Activated CD4-positive, alpha-beta memory T cell treated with anti-CD3 and anti-CD28 coated beads for 36 hours (primary cell): ENCODE results near the gene PIP5K1B. TPM values are rescaled to one million over a fixed set of nuclear protein-coding genes. Genes with fewer than 3 reads are reported as not detected.

ENCODE experiments used
- CTCF ChIA-PET: fragments of 350-600 bp; sonication (Branson Sonifier 250); formaldehyde crosslinking; loops from one replicate; lab custom pipeline; 2021; ENCODE audit warnings: antibody characterized with exemption, inconsistent platforms; lab: Charles Lee
- POLR2A ChIA-PET: fragments of 350-600 bp; sonication (Branson Sonifier 250); formaldehyde crosslinking; loops from one replicate; lab custom pipeline; 2021; ENCODE audit warnings: antibody characterized with exemption; lab: Charles Lee
- DNase-seq: peaks from one replicate; pipeline ENCODE4 v3.0.0-alpha.2; 2020
- H3K27ac Mint-ChIP-seq: one replicate; pipeline ENCODE4 v1.8.0; 2021; ENCODE audit warnings: mixed read lengths
- H3K27me3 Mint-ChIP-seq: one replicate; pipeline ENCODE4 v1.8.0; 2021; ENCODE audit warnings: mixed read lengths
- H3K36me3 Mint-ChIP-seq: one replicate; pipeline ENCODE4 v1.8.0; 2021; ENCODE audit warnings: mixed read lengths
- H3K4me1 Mint-ChIP-seq: one replicate; pipeline ENCODE4 v1.8.0; 2021; ENCODE audit warnings: low read depth, mixed read lengths
- H3K4me3 Mint-ChIP-seq: one replicate; pipeline ENCODE4 v1.8.0; 2021; ENCODE audit warnings: mild to moderate bottlenecking, mixed read lengths
- H3K9me3 Mint-ChIP-seq: one replicate; pipeline ENCODE4 v1.8.0; 2021; ENCODE audit warnings: mixed read lengths
- intact Hi-C: fragments of 100-400 bp; cut with micrococcal nuclease; formaldehyde crosslinking; loops from one replicate; pipeline ENCODE4 v1.15.1; 2023
- total RNA-seq, 2 experiments: library from RNA; stranded (reverse); gene quantifications; one replicate each; pipeline ENCODE4 v1.2.3, GENCODE V29; 2021

Gene PIP5K1B
- total RNA-seq, 2 experiments from 2014 or later = 1.1 to 1.6 TPM

- Mint-ChIP-seq H3K9me3 (no peaks in the 10 kb centered on the region), H3K4me1 (peaks cover under 1% of the 10 kb centered on the region), H3K36me3 (no peaks in the 10 kb centered on the region), H3K27ac (no peak overlapping the region), H3K4me3 (no peak overlapping the region), H3K27me3 (peaks cover 24% of the 10 kb centered on the region)
- ChIA-PET CTCF (no interaction called here), POLR2A (no interaction called here)
- DNase-seq = no peak
- intact Hi-C loops = no loop called here
These were observed 236.9 kb downstream of the PIP5K1B start for GRCh38 chr9:68941780-68942459.

- no peak for DNase-seq
- H3K4me3 Mint-ChIP-seq = no peak overlapping the region
- CTCF ChIA-PET = no interaction called here
- no peak overlapping the region for H3K27ac Mint-ChIP-seq
- H3K9me3 Mint-ChIP-seq = no peaks in the 10 kb centered on the region
- no peaks in the 10 kb centered on the region for H3K36me3 Mint-ChIP-seq
- H3K27me3 Mint-ChIP-seq = peaks cover 16% of the 10 kb centered on the region
- intact Hi-C loops = no loop called here
- POLR2A ChIA-PET = no interaction called here
- peaks cover 9% of the 10 kb centered on the region for H3K4me1 Mint-ChIP-seq
These were observed 237.8 kb downstream of the PIP5K1B start for GRCh38 chr9:68942790-68943189.

- no peak for DNase-seq
- Mint-ChIP-seq H3K4me1 (peaks cover 28% of the 10 kb centered on the region), H3K9me3 (no peaks in the 10 kb centered on the region), H3K27ac (no peak overlapping the region), H3K36me3 (no peaks in the 10 kb centered on the region), H3K4me3 (no peak overlapping the region), H3K27me3 (peaks cover 28% of the 10 kb centered on the region)
- ChIA-PET POLR2A (interaction anchor here (1.5 to 2.1 kb wide), 2 partner anchors 15 to 27 kb away, joined by 3 to 8 read pairs; no protein-coding TSS in a partner anchor), CTCF (interaction anchor here (1.0 kb wide), 3 partner anchors 26 to 52 kb away, joined by 3 to 5 read pairs (median 3); no protein-coding TSS in a partner anchor)
- intact Hi-C loops = loop anchor here (5.0 kb wide), 1 partner anchor 145 kb away; no protein-coding TSS in a partner anchor
These were observed 242.0 kb downstream of the PIP5K1B start for GRCh38 chr9:68947015-68947414.

- ChIA-PET POLR2A (interaction anchor here (1.5 to 2.1 kb wide), 2 partner anchors 16 to 26 kb away, joined by 3 to 8 read pairs; no protein-coding TSS in a partner anchor), CTCF (interaction anchor here (0.6 to 3.9 kb wide), 5 partner anchors 26 to 80 kb away, joined by 3 to 16 read pairs (median 4); no protein-coding TSS in a partner anchor)
- peak; percentile 18 for DNase-seq
- Mint-ChIP-seq H3K9me3 (no peaks in the 10 kb centered on the region), H3K4me1 (peaks cover 36% of the 10 kb centered on the region), H3K4me3 (no peak overlapping the region), H3K27me3 (peaks cover 29% of the 10 kb centered on the region), H3K36me3 (no peaks in the 10 kb centered on the region), H3K27ac (peak overlapping the region; percentile 52)
- intact Hi-C loops = loop anchor here (1.0 to 5.0 kb wide), 8 partner anchors 15 to 295 kb away; no protein-coding TSS in a partner anchor
These were observed 243.0 kb downstream of the PIP5K1B start for GRCh38 chr9:68947842-68948569.

- Mint-ChIP-seq H3K4me3 (no peak overlapping the region), H3K27ac (no peak overlapping the region), H3K4me1 (peaks cover 36% of the 10 kb centered on the region), H3K36me3 (no peaks in the 10 kb centered on the region), H3K9me3 (no peaks in the 10 kb centered on the region), H3K27me3 (peaks cover 32% of the 10 kb centered on the region)
- peak; percentile 39 for DNase-seq
- CTCF ChIA-PET = interaction anchor here (0.5 to 3.9 kb wide), 10 partner anchors 18 to 729 kb away, joined by 3 to 16 read pairs (median 4); no protein-coding TSS in a partner anchor
- POLR2A ChIA-PET = interaction anchor here (0.9 to 2.1 kb wide), 3 partner anchors 25 to 243 kb away, joined by 3 to 8 read pairs (median 3); no protein-coding TSS in a partner anchor
- intact Hi-C loops = loop anchor here (1.0 to 5.0 kb wide), 6 partner anchors 17 to 365 kb away; no protein-coding TSS in a partner anchor
These were observed 244.4 kb downstream of the PIP5K1B start for GRCh38 chr9:68949271-68950000.

- Mint-ChIP-seq H3K36me3 (no peaks in the 10 kb centered on the region), H3K4me3 (no peak overlapping the region), H3K27ac (no peak overlapping the region), H3K27me3 (peaks cover 37% of the 10 kb centered on the region), H3K9me3 (no peaks in the 10 kb centered on the region), H3K4me1 (peaks cover 42% of the 10 kb centered on the region)
- intact Hi-C loops = no loop called here
- POLR2A ChIA-PET = interaction anchor here (1.0 kb wide), 1 partner anchor 243 kb away, joined by 3 read pairs; no protein-coding TSS in a partner anchor
- CTCF ChIA-PET = interaction anchor here (0.8 to 3.9 kb wide), 6 partner anchors 24 to 369 kb away, joined by 3 to 16 read pairs (median 4); no protein-coding TSS in a partner anchor
- DNase-seq = no peak
These were observed 245.1 kb downstream of the PIP5K1B start for GRCh38 chr9:68950188-68950587.

- no peaks in the 10 kb centered on the region for H3K36me3 Mint-ChIP-seq
- CTCF ChIA-PET = interaction anchor here (1.3 to 3.9 kb wide), 3 partner anchors 25 to 370 kb away, joined by 4 to 16 read pairs (median 6); no protein-coding TSS in a partner anchor
- peaks cover 35% of the 10 kb centered on the region for H3K27me3 Mint-ChIP-seq
- peaks cover 45% of the 10 kb centered on the region for H3K4me1 Mint-ChIP-seq
- H3K9me3 Mint-ChIP-seq = no peaks in the 10 kb centered on the region
- POLR2A ChIA-PET = interaction anchor here (1.0 kb wide), 1 partner anchor 244 kb away, joined by 3 read pairs; no protein-coding TSS in a partner anchor
- no peak for DNase-seq
- H3K27ac Mint-ChIP-seq = no peak overlapping the region
- intact Hi-C loops = no loop called here
- H3K4me3 Mint-ChIP-seq = no peak overlapping the region
These were observed 245.6 kb downstream of the PIP5K1B start for GRCh38 chr9:68950689-68951088.

GRCh38 chr9:68951879-68952659 is 247.0 kb downstream of the PIP5K1B start:
- DNase-seq = peak; percentile 24
- Mint-ChIP-seq H3K36me3 (no peaks in the 10 kb centered on the region), H3K27me3 (peaks cover 31% of the 10 kb centered on the region), H3K27ac (no peak overlapping the region), H3K9me3 (no peaks in the 10 kb centered on the region), H3K4me3 (no peak overlapping the region), H3K4me1 (peaks cover 43% of the 10 kb centered on the region)
- ChIA-PET POLR2A (interaction anchor here (1.0 kb wide), 1 partner anchor 22 kb away, joined by 10 read pairs; no protein-coding TSS in a partner anchor), CTCF (interaction anchor here (1.4 to 3.9 kb wide), 2 partner anchors 22 to 48 kb away, joined by 7 to 16 read pairs; no protein-coding TSS in a partner anchor)
- intact Hi-C loops = loop anchor here (1.0 kb wide), 2 partner anchors 22 to 31 kb away; no protein-coding TSS in a partner anchor

GRCh38 chr9:68953771-68954170 is 248.7 kb downstream of the PIP5K1B start:
- peaks cover 29% of the 10 kb centered on the region for H3K27me3 Mint-ChIP-seq
- H3K27ac Mint-ChIP-seq = no peak overlapping the region
- H3K4me1 Mint-ChIP-seq = peaks cover 30% of the 10 kb centered on the region
- H3K36me3 Mint-ChIP-seq = no peaks in the 10 kb centered on the region
- no peaks in the 10 kb centered on the region for H3K9me3 Mint-ChIP-seq
- no peak overlapping the region for H3K4me3 Mint-ChIP-seq
- intact Hi-C loops = no loop called here
- no peak for DNase-seq
- CTCF ChIA-PET = no interaction called here
- POLR2A ChIA-PET = interaction anchor here (0.9 kb wide), 1 partner anchor 37 kb away, joined by 5 read pairs; no protein-coding TSS in a partner anchor

GRCh38 chr9:68955330-68955729 is 250.3 kb downstream of the PIP5K1B start:
- no peaks in the 10 kb centered on the region for H3K36me3 Mint-ChIP-seq
- no peak overlapping the region for H3K27ac Mint-ChIP-seq
- no peaks in the 10 kb centered on the region for H3K9me3 Mint-ChIP-seq
- H3K4me3 Mint-ChIP-seq = no peak overlapping the region
- CTCF ChIA-PET = interaction anchor here (1.7 to 2.3 kb wide), 2 partner anchors 12 to 44 kb away, joined by 7 read pairs; no protein-coding TSS in a partner anchor
- H3K4me1 Mint-ChIP-seq = peaks cover 20% of the 10 kb centered on the region
- DNase-seq = peak; percentile 14
- intact Hi-C loops = no loop called here
- peaks cover 20% of the 10 kb centered on the region for H3K27me3 Mint-ChIP-seq
- POLR2A ChIA-PET = interaction anchor here (1.2 kb wide), 1 partner anchor 19 kb away, joined by 4 read pairs; no protein-coding TSS in a partner anchor
